Suppressor macrophage treated with lipopolysaccharide for 4 hours (primary cell): ENCODE results near the gene PTPN1.
A peak's percentile ranks its signal among the peaks of the same experiment; 100 is the strongest.

Experiments used
- DNase-seq: peaks from one replicate; pipeline ENCODE4 v3.0.0-alpha.2; 2020

The PTPN1 gene

DNA sequence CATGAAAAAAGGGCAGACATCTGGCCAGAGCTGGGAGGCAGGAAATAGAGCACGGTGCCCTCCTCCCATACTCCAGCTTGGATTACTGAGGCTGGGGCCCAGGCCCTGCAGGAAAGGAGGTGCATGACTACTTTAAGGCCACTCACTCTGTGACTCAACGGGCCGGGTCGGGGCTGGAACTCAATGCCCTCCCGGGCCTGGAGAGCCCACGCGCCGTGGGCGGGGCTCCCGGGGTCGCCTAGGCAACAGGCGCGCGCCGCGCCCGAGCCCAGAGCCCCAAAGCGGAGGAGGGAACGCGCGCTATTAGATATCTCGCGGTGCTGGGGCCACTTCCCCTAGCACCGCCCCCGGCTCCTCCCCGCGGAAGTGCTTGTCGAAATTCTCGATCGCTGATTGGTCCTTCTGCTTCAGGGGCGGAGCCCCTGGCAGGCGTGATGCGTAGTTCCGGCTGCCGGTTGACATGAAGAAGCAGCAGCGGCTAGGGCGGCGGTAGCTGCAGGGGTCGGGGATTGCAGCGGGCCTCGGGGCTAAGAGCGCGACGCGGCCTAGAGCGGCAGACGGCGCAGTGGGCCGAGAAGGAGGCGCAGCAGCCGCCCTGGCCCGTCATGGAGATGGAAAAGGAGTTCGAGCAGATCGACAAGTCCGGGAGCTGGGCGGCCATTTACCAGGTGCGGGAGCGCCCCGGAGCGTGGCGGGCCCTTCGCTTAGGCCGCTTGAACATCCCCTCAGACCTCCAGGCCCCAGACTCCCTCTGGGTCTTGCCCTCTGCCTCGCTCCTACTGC lies at the start of gene PTPN1:
PTPN1 (plus strand) TSS at position 461 of the 783 bp plus-strand sequence; CDS start at position 606, 145 bp downstream.
- peak; percentile 100 for DNase-seq

DNA sequence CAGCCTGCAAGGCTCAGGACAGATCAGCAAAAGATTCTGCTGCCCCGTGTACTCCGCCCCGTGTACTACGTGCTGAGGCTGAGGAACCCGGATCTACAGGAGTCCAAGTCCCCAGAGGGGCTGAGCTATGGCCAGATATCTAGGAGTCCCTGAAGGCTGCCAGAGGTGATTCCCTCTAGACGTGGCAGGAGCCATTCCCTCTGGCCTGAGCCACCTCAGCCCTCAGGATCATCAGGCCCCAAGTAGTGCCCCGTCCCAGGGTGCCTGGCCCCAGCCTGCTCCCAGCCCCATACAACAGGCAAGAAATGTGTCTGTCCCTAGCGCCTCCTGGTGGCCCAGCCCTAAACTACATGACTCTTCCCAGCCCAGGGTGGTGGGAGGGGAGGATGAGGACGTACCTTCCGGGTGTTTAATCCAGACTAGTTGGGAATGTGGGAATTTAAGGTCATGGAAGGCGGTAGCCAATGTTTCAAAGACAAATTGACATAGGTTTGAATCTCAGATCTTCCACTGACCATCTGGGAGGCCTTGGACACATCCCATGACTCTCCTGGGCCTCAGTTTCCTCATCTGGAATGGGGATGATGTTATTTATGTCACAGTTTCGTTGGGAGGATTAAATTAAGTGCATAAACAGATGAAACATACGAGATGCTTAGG lies 49.4 kb upstream of the PTPN1 start:
- DNase-seq, result peak; percentile 91

DNA sequence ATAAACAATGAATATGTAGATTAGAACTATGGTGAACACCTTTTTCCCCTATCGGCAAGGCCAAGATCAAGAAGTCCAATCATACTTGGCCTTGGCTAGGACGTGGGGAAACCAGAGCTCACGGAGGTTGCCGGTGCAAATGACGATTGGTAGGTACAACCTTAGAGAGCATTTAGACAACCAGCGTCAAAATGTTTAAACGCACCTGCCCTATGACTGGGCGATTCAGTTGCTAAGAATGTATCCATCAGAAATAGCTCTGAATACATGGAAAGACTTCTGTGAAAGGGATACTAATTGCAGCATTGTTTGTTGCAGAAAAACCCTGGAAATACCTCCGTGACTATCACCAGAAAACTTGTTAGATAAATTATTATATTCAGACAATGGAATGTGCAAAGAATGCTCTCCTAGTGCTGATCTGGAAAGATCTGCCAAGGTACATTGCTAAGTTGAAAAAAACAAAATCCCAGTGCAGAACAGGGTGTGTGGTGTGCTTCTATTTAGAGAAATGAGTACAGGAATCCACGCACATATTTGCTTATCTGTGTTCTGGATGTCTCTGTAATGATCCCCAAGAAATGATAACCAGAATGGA lies 48.0 kb upstream of the PTPN1 start:
- no peak for DNase-seq

DNA sequence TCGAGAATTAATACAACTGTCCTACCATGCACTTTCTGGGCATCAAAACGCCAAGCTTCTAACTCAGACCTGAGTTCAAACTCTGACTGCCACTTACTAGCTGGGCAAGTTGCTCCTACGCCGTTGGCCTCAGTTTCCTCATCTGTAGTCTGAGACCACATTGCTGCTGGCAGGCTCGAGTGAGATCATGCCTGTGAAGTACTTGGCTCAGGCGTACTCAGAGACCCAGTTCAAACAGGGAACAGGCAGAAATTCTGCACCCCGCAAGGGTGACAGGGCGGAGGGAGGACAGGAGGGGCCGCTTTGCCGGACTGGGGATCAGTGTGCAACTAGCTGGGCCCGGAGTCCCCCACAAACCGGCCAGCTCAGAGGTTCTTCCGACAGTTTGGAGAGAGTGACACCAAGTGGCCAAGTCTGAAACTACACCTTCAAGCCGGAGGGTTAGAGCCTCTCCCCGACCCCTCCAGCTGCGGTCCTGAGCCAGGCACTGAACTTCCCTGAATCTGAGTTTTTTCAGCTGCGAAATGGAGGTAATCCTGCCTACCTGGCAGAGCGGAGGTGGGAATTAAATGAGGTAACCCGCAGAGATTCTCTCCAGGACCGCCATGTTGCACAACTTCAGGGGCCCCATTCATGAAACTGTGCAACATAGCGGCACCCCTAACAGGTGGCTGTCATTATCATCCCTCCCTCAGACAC lies 46.0 kb upstream of the PTPN1 start:
- peak; percentile 65 for DNase-seq

DNA sequence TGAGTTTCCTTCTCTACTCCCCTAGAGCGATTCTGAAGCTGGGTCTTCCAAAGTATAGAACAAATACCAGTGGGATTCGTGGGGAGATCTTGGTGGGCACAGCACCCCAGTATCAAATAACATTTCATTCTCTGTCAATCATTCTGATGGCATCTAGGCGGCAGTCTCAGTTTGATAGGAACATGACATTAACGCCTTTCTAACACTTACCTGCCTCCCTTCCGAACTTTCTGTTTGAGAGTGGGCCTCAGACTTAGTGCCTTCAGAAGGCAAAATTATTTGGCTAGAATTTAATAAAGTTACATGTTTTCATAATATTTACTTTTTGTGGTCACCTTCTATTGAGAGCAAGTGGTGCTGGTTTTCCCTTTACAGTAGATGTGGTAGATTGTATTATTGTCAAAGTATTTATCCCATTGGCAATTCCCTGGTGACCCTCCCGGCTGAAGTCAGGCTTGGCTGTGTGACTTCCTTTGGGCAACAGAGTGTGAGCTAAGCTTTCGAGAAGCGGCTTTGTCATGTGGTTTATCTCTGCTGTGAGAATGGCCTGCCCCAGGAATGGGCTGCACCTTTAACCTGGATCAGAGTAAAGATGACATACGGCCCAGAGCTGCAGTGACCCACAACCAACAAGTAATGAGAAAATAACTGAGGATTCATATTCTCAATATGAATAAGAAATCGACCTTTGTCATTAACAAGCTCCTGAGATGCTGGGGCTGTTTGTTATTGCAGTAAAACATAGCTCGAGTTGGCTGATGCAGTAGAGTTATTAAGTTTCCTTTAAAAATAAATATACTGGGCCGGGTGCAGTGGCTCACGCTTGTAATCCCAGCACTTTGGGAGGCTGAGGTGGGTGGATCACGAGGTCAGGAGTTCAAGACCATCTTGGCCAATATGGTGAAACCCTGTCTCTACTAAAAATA lies 45.2 kb upstream of the PTPN1 start:
- no peak for DNase-seq

DNA sequence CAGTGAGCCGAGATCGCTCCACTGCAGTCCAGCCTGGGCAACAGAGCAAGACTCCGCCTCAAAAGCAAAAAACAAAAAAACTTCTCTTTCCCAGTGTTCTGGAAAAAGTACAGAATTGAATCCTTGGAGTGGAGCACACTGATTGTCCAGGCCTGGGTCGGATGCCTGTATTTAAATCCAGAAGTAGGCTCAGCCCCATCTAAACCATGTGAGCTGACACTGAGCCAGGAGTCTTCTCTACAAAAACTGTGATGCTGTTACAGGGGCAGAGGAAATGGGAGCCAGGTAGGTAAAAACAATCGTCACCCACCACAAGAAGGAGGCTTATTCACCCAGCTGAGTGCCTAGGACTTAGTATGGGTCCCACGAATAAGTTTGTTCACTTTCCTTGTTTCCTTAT lies 43.0 kb upstream of the PTPN1 start:
- no peak for DNase-seq

DNA sequence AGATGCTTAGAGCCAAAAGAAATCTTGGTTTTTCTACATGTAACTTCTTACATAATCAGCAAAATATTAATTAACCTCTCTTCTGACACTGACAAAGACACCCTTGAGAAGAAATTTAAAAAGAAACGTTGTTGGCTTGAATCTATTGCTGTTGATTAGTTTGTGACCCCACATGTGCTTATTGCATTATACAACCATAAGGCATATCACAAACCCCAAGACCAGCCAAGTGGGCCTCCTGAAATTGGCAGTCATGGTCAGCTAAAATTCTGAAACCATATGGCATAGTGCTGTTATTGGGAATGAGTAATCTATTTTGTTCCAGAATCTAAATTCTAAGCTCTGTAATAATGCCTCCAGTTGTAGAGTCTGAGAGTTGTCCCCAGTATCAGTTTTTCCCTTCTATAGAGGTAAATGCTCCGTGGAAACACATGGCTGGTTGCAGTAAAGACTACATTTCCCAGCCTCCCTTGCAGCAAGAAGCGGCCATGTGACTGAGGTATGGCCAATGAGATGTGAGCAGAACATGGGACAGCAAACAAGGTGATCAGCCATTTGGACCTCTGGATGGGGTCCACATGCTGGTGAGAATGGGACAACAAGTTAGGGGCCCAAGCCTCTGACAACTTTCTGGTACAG lies 42.3 kb upstream of the PTPN1 start:
- no peak for DNase-seq

DNA sequence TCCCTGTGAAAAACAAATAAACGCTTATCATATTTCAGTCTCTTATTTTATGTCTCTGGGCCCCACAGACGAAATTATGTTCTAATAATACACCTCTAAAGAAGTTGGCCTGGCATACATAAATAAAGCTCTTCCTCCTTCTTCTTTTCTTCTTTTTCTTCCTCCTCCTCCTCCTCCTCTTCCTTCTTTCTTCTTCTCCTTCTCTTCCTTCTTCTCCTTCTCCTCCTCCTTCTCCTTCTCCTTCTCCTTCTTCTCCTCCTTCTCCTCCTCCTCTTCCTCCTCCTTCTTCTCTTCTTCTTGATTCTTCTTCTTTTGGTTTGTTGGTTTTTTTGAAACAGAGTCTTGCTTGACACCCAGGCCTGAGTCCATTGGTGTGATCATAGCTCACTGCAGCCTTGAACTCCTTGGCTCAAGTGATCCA lies 41.8 kb upstream of the PTPN1 start:
- DNase-seq, result no peak

DNA sequence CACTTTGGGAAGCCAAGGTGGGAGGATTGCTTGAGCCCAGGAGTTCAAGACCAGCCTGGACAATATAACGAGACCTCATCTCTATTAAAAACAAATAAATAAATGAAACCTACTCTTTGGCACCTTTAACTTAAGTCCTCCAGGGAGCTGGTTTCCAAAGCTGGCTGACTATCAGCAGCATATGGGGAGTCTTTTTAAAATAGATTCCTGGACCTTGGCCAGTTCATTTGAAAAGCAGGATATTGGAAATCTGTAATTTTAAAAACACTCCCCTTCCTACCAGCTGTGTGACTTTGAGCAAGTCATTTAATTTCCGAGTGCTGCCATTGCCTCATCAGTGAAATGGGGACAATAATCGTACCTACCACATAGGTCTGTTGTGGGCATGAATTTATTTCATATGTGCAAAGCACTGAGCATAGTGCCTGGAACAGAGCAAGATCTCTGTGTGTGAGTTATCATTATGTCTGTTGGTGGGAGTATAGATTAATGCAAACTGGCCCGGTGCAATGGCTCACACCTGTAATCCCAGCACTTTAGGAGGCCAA lies 40.9 kb upstream of the PTPN1 start:
- no peak for DNase-seq

DNA sequence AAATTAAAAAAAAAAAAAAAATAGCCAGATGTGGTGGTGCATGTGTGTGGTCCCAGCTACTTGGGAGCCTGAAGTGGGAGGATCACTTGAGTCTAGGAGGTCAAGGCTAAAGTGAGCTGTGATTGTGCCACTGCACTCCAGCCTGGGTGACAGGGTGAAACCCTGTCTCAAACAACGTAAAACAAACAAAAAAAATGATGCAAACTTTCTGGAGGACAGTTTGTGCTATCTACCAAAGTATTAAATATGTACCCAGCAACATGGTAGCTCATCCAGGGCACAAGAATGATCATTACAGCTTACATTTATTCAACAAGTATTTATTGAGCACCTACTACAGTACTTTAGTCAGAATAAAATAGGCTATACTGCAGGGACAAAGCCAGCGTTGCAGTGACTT lies 40.4 kb upstream of the PTPN1 start:
- no peak for DNase-seq

DNA sequence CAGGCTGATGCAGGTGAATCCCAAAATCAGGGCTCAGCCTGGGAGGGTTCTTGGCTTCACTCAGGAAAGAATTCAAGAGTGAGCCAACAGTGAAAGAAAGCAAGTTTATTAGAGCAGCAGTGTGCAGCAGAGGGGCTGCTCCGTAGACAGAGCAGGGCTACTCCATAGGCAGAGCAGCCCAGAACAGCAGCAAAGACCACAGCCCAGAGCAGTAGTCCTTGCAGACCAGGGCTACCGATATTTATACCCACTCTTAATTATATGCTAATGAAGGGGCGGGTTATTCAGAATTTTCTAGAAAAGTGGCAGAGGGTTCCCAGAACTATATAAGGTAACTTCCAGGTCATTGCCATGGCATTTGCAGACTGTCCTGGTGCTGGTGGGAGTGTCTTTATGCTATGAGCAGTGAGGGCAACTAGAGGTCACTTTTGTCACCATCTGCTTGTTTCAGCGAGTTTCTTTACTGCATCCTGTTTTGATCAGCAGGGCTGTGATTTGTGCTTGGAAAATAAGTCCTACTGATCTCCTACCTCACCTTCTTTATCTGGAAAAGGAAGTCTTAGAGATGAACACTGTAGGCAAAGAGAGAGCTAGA lies 39.8 kb upstream of the PTPN1 start:
- DNase-seq, result no peak

DNA sequence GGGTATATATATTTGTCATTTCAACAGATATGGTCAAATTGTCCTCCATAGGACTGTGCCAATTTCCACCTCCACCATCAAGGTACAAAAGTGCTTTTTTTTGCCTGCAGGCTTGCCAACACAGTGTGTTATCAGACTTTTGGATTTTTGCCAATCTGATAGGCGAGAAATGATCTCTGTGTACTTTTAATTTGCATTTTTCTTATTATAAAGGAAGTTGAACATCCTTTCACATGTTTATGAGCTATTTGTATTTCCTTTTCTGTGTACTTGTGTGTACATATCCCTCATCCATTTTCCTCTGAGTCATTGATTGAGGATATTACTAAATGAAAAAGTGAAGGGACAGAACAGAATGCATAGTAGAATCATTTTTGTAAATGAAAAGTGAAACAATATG lies 39.0 kb upstream of the PTPN1 start:
- DNase-seq, result peak; percentile 61

DNA sequence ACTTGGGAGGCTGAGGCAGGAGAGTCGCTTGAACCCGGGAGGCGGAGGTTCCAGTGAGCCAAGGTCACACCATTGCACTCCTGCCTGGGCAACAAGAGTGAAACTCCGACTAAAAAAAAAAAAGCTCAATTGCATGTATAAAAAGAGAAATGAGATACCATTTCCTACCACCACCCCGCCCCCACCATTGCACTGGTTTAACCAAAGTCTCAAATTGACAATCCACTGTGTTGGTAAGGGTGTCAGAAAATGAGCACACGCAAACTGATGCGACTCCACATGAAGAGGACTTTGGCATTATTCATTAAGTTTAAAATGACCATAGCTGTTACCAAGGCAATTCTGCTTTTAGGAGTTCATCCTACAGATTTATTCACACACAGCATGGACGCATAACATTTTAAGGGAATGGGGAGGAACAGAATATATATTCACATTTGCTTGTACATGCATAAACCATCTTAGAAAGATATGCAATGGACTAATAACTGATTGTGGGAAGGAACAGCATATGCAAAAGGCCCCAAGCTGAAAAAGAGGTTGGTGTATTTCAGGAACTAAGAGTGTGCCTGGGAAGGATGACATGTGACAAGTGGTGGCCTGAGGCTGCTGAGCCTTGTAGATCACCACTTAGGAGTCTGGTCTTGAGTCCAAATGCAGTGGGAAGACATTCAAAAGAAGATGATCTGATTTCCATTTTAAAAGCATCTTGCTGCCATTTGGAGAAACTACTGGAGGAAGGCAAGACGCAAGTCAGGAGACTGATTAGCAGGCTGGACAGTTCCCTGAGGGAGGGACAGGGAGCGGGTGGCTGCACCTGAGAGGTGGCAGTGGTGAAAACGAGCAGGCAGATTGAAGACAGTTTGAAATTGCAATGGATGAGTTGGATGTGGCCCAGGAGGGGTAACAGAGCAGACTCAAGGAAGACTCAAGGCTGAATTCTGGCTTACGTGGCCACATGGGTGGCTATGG lies 37.2 kb upstream of the PTPN1 start:
- peak; percentile 68 for DNase-seq

DNA sequence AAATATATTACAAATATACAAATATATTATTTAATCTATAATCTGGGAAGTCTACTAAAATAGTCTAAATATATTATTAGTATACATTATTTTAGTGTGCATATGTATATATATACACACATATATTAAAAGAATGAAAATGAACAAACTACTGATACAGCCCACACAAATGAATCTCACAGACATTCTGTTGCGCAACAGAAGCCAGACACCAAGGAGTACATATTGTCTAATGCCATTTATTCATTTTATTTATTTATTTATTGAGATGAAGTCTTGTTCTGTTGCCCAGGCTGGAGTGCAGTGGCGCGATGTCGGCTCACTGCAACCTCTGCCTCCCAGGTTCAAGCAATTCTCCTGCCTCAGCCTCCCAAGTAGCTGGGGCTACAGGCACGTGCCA lies 35.8 kb upstream of the PTPN1 start:
- peak; percentile 47 for DNase-seq

DNA sequence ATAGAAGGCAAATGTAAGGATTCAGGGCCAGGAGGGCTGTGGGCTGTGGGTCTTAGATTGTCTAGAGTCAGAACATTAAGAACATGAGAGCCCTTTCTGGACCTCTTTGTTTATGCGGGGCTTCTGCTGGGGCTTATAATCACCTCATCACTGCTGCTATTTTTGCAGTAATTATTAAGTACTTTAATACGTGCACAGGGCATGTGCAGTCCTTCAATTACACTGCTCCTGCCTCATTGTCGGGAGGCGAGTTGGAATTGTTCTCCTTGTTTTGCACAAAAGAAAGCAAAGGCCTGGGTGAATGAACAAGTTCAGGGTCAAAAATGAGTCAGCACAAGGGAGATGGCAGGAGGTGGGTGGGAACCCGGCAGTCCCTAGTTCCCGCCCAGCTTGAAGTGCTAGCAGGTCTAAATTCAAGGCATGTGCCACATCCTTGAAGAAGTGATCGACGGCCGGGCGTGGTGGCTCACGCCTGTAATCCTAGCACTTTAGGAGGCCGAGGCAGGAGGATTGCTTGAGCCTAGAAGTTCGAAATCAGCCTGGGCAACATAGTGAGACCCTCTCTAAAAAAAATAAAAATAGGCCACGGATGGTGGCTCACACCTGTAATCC lies 34.4 kb upstream of the PTPN1 start:
- DNase-seq, result peak; percentile 43

DNA sequence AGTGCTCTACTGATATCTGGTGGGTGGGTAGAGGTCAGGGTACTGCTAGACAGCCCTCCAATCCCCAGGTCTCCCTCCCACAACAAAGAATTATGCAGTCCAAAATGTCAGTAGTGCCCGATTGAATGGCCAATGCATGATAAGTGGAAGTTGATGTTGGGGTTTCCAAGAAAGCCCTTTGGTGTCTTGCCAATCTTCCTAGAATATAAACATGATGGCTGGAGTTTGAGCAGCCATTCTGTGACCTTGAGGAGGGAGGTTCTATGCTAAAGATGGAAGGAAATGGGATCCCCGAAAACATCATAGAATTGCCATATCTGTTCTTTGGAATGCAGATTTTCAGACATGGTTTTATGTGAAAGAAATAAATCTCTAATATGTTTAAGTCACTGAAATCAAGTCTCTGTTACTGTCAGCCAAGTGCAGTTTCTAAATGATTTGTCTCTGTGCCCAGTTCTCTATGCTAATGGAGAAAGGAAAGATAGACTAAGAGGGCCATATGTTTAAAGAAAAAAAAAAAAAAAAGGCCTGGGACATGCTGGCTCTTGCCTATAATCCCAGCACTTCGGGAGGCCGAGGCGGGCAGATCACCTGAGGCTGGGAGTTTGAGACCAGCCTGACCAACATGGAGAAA lies 32.8 kb upstream of the PTPN1 start:
- DNase-seq, result no peak

DNA sequence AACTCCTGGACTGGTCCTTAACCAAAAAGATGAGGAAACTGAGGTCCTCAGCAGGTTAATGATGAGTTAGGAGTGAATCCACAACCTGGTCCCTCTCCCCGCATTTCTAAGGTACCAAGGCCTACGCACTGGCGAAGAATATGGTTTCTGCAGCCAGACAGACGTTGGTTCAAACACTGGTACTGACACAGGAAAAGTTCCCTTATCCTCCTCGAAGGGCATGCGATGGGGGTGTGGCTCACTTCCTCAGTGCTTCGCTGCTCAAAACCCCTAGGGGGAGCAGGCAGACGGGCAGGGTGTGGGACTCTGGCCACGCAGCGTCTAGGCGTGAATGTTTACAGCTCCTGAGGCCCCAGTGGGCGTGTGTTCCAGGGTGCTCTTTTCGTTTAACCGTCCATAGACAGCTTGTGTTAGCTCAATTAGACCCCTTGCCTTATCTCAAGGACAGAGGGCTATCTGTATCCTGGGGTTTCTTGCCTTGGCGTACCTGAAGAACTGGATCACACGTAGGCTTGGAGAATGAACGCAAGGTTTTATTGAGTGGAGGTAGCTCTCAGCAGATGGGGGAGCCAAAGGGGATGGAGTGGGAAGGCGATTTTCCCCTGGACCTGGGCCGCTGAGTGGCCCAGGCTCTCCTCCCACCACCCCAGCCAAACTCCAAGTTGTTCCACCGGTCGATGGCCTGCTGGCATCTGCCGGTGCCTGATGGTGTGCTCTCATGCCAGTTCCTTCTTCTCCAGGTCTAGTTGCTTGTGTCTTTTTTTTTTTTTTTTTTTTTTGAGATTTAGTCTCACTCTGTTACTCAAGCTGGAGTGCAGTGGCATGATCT lies 31.8 kb upstream of the PTPN1 start:
- peak; percentile 91 for DNase-seq

DNA sequence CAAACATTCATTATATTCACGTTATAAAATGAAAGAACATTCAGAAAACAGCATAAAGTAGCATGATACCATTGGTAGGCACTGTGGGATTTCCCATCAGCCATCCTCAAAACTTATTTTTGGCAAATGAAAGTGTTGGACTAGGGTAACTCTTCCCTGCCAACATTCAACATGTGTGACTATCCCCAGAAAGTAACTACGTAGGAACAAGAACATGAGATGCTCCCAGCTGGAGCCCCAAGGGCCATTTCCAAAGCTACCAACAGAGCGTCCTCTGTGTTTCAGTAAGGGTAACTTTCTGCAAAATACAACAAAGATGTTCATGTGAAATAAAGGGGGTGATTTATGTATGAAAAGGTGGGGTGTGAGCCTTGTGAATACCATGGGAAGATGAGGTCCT lies 28.4 kb upstream of the PTPN1 start:
- no peak for DNase-seq
